HG03097 (cell line): ENCODE data around the gene LPXN.

Experiments
- ATAC-seq: cut with Tn5 transposase; IDR thresholded peaks from one replicate; pipeline ENCODE4 v1.9.1; 2021; ENCODE audit not compliant: unreplicated experiment, low FRiP score

Gene LPXN

GRCh38 chr11:58525037-58525614, 50.5 kb downstream of the LPXN start:
- ATAC-seq, result peak; percentile 81

GRCh38 chr11:58524232-58525036, 51.2 kb downstream of the LPXN start:
- peak; percentile 29 for ATAC-seq

- ATAC-seq, result no peak
Measured at GRCh38 chr11:58513747-58514367, 61.8 kb downstream of the LPXN start.

GRCh38 chr11:58511636-58512035, 64.0 kb downstream of the LPXN start:
- no peak for ATAC-seq

- ATAC-seq, result no peak
Measured at GRCh38 chr11:58509748-58510147, 65.9 kb downstream of the LPXN start.

GRCh38 chr11:58508814-58509213, 66.8 kb downstream of the LPXN start:
- ATAC-seq, result no peak

GRCh38 chr11:58508005-58508404, 67.7 kb downstream of the LPXN start, which contains the start of gene OR5B21:
Gene OR5B21, minus strand, starts transcription at chr11:58508105. Its CDS starts 0 bp downstream, at chr11:58508105.
- no peak for ATAC-seq

GRCh38 chr11:58507355-58507754, 68.3 kb downstream of the LPXN start:
- ATAC-seq, result no peak

GRCh38 chr11:58506935-58507334, 68.7 kb downstream of the LPXN start:
- no peak for ATAC-seq

GRCh38 chr11:58505849-58506248, 69.8 kb downstream of the LPXN start:
- no peak for ATAC-seq

GRCh38 chr11:58504232-58504631, 71.4 kb downstream of the LPXN start:
- no peak for ATAC-seq

GRCh38 chr11:58503361-58503856, 72.2 kb downstream of the LPXN start:
- ATAC-seq, result peak; percentile 93

- no peak for ATAC-seq
Measured at GRCh38 chr11:58502004-58502403, 73.7 kb downstream of the LPXN start.

- ATAC-seq, result no peak
Measured at GRCh38 chr11:58498464-58498863, 77.2 kb downstream of the LPXN start.

- no peak for ATAC-seq
Measured at GRCh38 chr11:58497951-58498350, 77.7 kb downstream of the LPXN start.

GRCh38 chr11:58495906-58496305, 79.8 kb downstream of the LPXN start:
- no peak for ATAC-seq

- ATAC-seq, result no peak
Measured at GRCh38 chr11:58494101-58494500, 81.6 kb downstream of the LPXN start.

- no peak for ATAC-seq
Measured at GRCh38 chr11:58493676-58494075, 82.0 kb downstream of the LPXN start.

- ATAC-seq, result no peak
Measured at GRCh38 chr11:58490827-58491226, 84.8 kb downstream of the LPXN start.

- ATAC-seq, result no peak
Measured at GRCh38 chr11:58487170-58487569, 88.5 kb downstream of the LPXN start.

GRCh38 chr11:58485961-58486360, 89.7 kb downstream of the LPXN start:
- no peak for ATAC-seq
